Naive thymus-derived CD4-positive, alpha-beta T cell (primary cell): ENCODE data around the gene CAPG. TPM values are rescaled to one million over a fixed set of nuclear protein-coding genes. Genes with fewer than 3 reads are reported as not detected.
"Not testable (repeated sequence)": the region's sequence is repeated elsewhere in the genome, so short reads cannot be mapped to it uniquely, and the experiment has no call there.

Source experiments
- ATAC-seq: fragments of 150-1000 bp; cut with Tn5 transposase; 2 replicates; pipeline ENCODE4 v1.10.0; 2021; ENCODE audit warnings: mild to moderate bottlenecking, moderate library complexity
- CTCF ChIA-PET: fragments of 350-600 bp; sonication (Branson Sonifier 250); formaldehyde crosslinking; loops from one replicate; lab custom pipeline; 2021; ENCODE audit warnings: antibody characterized with exemption; lab: Charles Lee
- POLR2A ChIA-PET: fragments of 350-600 bp; sonication (Branson Sonifier 250); formaldehyde crosslinking; loops from one replicate; lab custom pipeline; 2021; ENCODE audit warnings: antibody characterized with exemption, inconsistent platforms; lab: Charles Lee
- DNase-seq, 9 donors: peaks; one replicate each; pipeline versions ENCODE4 v3.0.0 to v3.0.0-alpha.2; 2020 to 2022; ENCODE audit warnings: mixed read lengths in 1 of 9
- H3K27ac ChIP-seq: one replicate; pipeline ENCODE4 v1.7.0; 2013; ENCODE audit warnings: mild to moderate bottlenecking, low read depth, low read length, moderate library complexity
- H3K27me3 ChIP-seq, 2 donors: one replicate each; pipeline ENCODE4 v1.7.0; 2013; ENCODE audit warnings: low read length in 2 of 2, mild to moderate bottlenecking in 2 of 2, moderate library complexity in 2 of 2; ENCODE audit not compliant: control insufficient read depth in 2 of 2, insufficient read depth in 2 of 2
- H3K36me3 ChIP-seq, 3 experiments: 1 replicate in 2 of 3; 2 replicates in 1 of 3; pipeline ENCODE4 v1.7.0; 2013; ENCODE audit warnings: low read length in 3 of 3, mild to moderate bottlenecking in 3 of 3, moderate library complexity in 1 of 3; ENCODE audit not compliant: insufficient read depth in 3 of 3, control insufficient read depth in 2 of 3
- H3K4me1 ChIP-seq, 2 donors: one replicate each; pipeline ENCODE4 v1.7.0; 2013; ENCODE audit warnings: low read length in 2 of 2, mild to moderate bottlenecking in 2 of 2, moderate library complexity in 1 of 2; ENCODE audit not compliant: control insufficient read depth in 2 of 2, insufficient read depth in 2 of 2
- H3K4me3 ChIP-seq: 2 replicates; pipeline ENCODE4 v1.7.0; 2013; ENCODE audit warnings: mild to moderate bottlenecking, low read length
- H3K9me3 ChIP-seq, 3 experiments: 1 replicate in 2 of 3; 2 replicates in 1 of 3; pipeline ENCODE4 v1.7.0; 2013; ENCODE audit warnings: low read length in 3 of 3; ENCODE audit not compliant: control insufficient read depth in 2 of 3
- H3K27ac Mint-ChIP-seq, 9 donors: one replicate each; pipeline ENCODE4 v1.8.0; 2020 to 2022; ENCODE audit warnings: mixed read lengths in 9 of 9, mild to moderate bottlenecking in 8 of 9, moderate library complexity in 5 of 9, inconsistent platforms in 2 of 9
- H3K27me3 Mint-ChIP-seq, 5 donors: one replicate each; pipeline ENCODE4 v1.8.0; 2021 to 2022; ENCODE audit warnings: mixed read lengths in 5 of 5, mild to moderate bottlenecking in 1 of 5
- H3K36me3 Mint-ChIP-seq, 5 donors: one replicate each; pipeline ENCODE4 v1.8.0; 2020 to 2022; ENCODE audit warnings: mixed read lengths in 5 of 5, mild to moderate bottlenecking in 3 of 5, inconsistent platforms in 1 of 5
- H3K4me1 Mint-ChIP-seq, 7 donors: one replicate each; pipeline ENCODE4 v1.8.0; 2020 to 2022; ENCODE audit warnings: mixed read lengths in 7 of 7, mild to moderate bottlenecking in 3 of 7, inconsistent platforms in 1 of 7
- H3K4me3 Mint-ChIP-seq, 10 donors: one replicate each; pipeline ENCODE4 v1.8.0; 2020 to 2022; ENCODE audit warnings: mild to moderate bottlenecking in 10 of 10, mixed read lengths in 10 of 10, moderate library complexity in 6 of 10, inconsistent platforms in 2 of 10
- H3K9me3 Mint-ChIP-seq, 11 donors: one replicate each; pipeline ENCODE4 v1.8.0; 2020 to 2022; ENCODE audit warnings: mixed read lengths in 11 of 11, mild to moderate bottlenecking in 4 of 11, inconsistent platforms in 1 of 11, moderate library complexity in 1 of 11
- intact Hi-C, 2 donors: fragments of 100-400 bp; cut with micrococcal nuclease; formaldehyde crosslinking; loops; one replicate each; pipeline ENCODE4 v1.15.1; 2023
- polyA plus RNA-seq, 2 donors: library from polyadenylated mRNA; unstranded; fragments of 300-500 nt; fragmentation: Illumina TruSeq; gene quantifications; one replicate each; pipeline ENCODE4 v1.2.3, GENCODE V29; 2021
- total RNA-seq, 6 experiments: library from RNA in 5 of 6; stranded (reverse) in 5 of 6; gene quantifications; 1 replicate in 5 of 6; 2 replicates in 1 of 6; pipeline ENCODE4 v1.2.3 and lab custom pipeline; 2021 to 2026

CAPG gene
- total and polyA plus RNA-seq, 7 experiments from 2014 or later = 12.9 to 265 (median 34.3) TPM

- peak overlapping the region in 7 of 9 donors; percentile 62 to 87 (median 69) for H3K27ac Mint-ChIP-seq
- ChIA-PET POLR2A (interaction anchor here (2.7 kb wide), 1 partner anchor 100 kb away, joined by 27 read pairs; the partner anchor contains the start of gene MAT2A), CTCF (interaction anchor here (1.2 kb wide), 1 partner anchor 198 kb away, joined by 3 read pairs; no protein-coding TSS in a partner anchor)
- not testable (repeated sequence) for H3K9me3 ChIP-seq, H3K36me3 Mint-ChIP-seq, H3K9me3 Mint-ChIP-seq, ATAC-seq, H3K27me3 Mint-ChIP-seq, H3K4me3 ChIP-seq, DNase-seq, H3K36me3 ChIP-seq, H3K27ac ChIP-seq, H3K27me3 ChIP-seq
- intact Hi-C loops = loop anchor here in 1 of 2 donors (2.0 kb wide), 1 partner anchor 85 kb away; the partner anchor contains the start of genes ELMOD3 and RETSAT
- H3K4me1 ChIP-seq = peaks cover 12 to 25% of the 10 kb centered on the region in 2 donors
- H3K4me1 Mint-ChIP-seq = peaks cover 15 to 42% (median 34%) of the 10 kb centered on the region in 7 donors
- H3K4me3 Mint-ChIP-seq = peak overlapping the region in 6 of 10 donors; percentile 53 to 71 (median 62)
Observed at GRCh38 chr2:85439569-85439968, 29.4 kb upstream of the CAPG start.

GRCh38 chr2:85439025-85439472 lies 28.9 kb upstream of the CAPG start:
- DNase-seq = no peak
- Histone ChIP-seq H3K27ac (peak overlapping the region; percentile 82), H3K36me3 (no peaks in the 10 kb centered on the region), H3K4me3 (no peak overlapping the region), H3K4me1 (peaks cover 12 to 25% of the 10 kb centered on the region in 2 donors), H3K27me3 (no peaks in the 10 kb centered on the region), H3K9me3 (no peaks in the 10 kb centered on the region)
- Mint-ChIP-seq H3K27me3 (no peaks in the 10 kb centered on the region), H3K4me3 (peak overlapping the region in 6 of 10 donors; percentile 10 to 87 (median 39)), H3K9me3 (no peaks in the 10 kb centered on the region), H3K36me3 (no peaks in the 10 kb centered on the region), H3K27ac (peak overlapping the region in 7 of 9 donors; percentile 9 to 89 (median 48)), H3K4me1 (peaks cover 15 to 42% (median 34%) of the 10 kb centered on the region in 7 donors)
- intact Hi-C loops = loop anchor here in 1 of 2 donors (2.0 kb wide), 1 partner anchor 84 kb away; the partner anchor contains the start of genes ELMOD3 and RETSAT
- ChIA-PET CTCF (interaction anchor here (1.9 kb wide), 1 partner anchor 18 kb away, joined by 5 read pairs; no protein-coding TSS in a partner anchor), POLR2A (interaction anchor here (1.1 to 2.7 kb wide), 5 partner anchors 10 to 111 kb away, joined by 3 to 32 read pairs (median 18); partner anchors contain the start of genes MAT2A and SH2D6)
- ATAC-seq = no peak

GRCh38 chr2:85438201-85439024 lies 28.2 kb upstream of the CAPG start:
- ChIA-PET CTCF (interaction anchor here (0.8 to 1.9 kb wide), 2 partner anchors 17 to 110 kb away, joined by 3 to 5 read pairs; no protein-coding TSS in a partner anchor), POLR2A (interaction anchor here (0.6 to 2.7 kb wide), 12 partner anchors 8 to 123 kb away, joined by 3 to 32 read pairs (median 4); partner anchors contain the start of genes ELMOD3, GGCX, MAT2A and RETSAT)
- Histone ChIP-seq H3K27me3 (no peaks in the 10 kb centered on the region), H3K4me3 (peak overlapping the region; percentile 65), H3K4me1 (peaks cover 12 to 25% of the 10 kb centered on the region in 2 donors), H3K27ac (peak overlapping the region; percentile 82), H3K9me3 (no peaks in the 10 kb centered on the region), H3K36me3 (no peaks in the 10 kb centered on the region)
- peak overlapping the region; percentile 89 to 96 (median 94) for H3K27ac Mint-ChIP-seq
- ATAC-seq (peak; percentile 4), DNase-seq (no peak)
- H3K27me3 Mint-ChIP-seq = no peaks in the 10 kb centered on the region
- H3K4me1 Mint-ChIP-seq = peaks cover 15 to 42% (median 34%) of the 10 kb centered on the region in 7 donors
- no peaks in the 10 kb centered on the region for H3K36me3 Mint-ChIP-seq
- intact Hi-C loops = loop anchor here (1.0 to 2.0 kb wide), 4 partner anchors 18 to 100 kb away; partner anchors contain the start of genes ELMOD3 (in 2 of the 2) and RETSAT (in 2 of the 2)
- no peaks in the 10 kb centered on the region for H3K9me3 Mint-ChIP-seq
- H3K4me3 Mint-ChIP-seq = peak overlapping the region; percentile 86 to 95 (median 88)

GRCh38 chr2:85437488-85438200 lies 27.5 kb upstream of the CAPG start:
- Mint-ChIP-seq H3K27ac (peak overlapping the region; percentile 90 to 96 (median 94)), H3K4me3 (peak overlapping the region; percentile 86 to 95 (median 91)), H3K9me3 (no peaks in the 10 kb centered on the region), H3K4me1 (peaks cover 15 to 42% (median 34%) of the 10 kb centered on the region in 7 donors), H3K27me3 (no peaks in the 10 kb centered on the region), H3K36me3 (no peaks in the 10 kb centered on the region)
- POLR2A ChIA-PET = interaction anchor here (0.6 to 2.7 kb wide), 15 partner anchors 9 to 521 kb away, joined by 3 to 32 read pairs (median 3); partner anchors contain the start of genes ELMOD3, GGCX, MAT2A and RETSAT
- Histone ChIP-seq H3K36me3 (no peaks in the 10 kb centered on the region), H3K27me3 (no peaks in the 10 kb centered on the region), H3K4me1 (peaks cover 12 to 25% of the 10 kb centered on the region in 2 donors), H3K9me3 (no peaks in the 10 kb centered on the region), H3K4me3 (peak overlapping the region; percentile 65), H3K27ac (peak overlapping the region; percentile 82)
- intact Hi-C loops = loop anchor here (1.0 to 2.0 kb wide), 5 partner anchors 17 to 102 kb away; partner anchors contain the start of genes ELMOD3 (in 2 of the 2), RETSAT (in 2 of the 2) and MAT2A (in 1 of the 2)
- DNase-seq (peak; percentile 65 to 78 (median 75)), ATAC-seq (peak; percentile 87)
- CTCF ChIA-PET = interaction anchor here (0.8 to 1.9 kb wide), 2 partner anchors 16 to 111 kb away, joined by 3 to 5 read pairs; no protein-coding TSS in a partner anchor

GRCh38 chr2:85436836-85437487 lies 26.8 kb upstream of the CAPG start:
- H3K36me3 ChIP-seq = no peaks in the 10 kb centered on the region
- Mint-ChIP-seq H3K27ac (peak overlapping the region; percentile 89 to 95 (median 94)), H3K36me3 (no peaks in the 10 kb centered on the region), H3K4me1 (peaks cover 15 to 42% (median 34%) of the 10 kb centered on the region in 7 donors), H3K27me3 (no peaks in the 10 kb centered on the region), H3K4me3 (peak overlapping the region; percentile 85 to 95 (median 91)), H3K9me3 (no peaks in the 10 kb centered on the region)
- ATAC-seq = no peak
- H3K27me3 ChIP-seq = no peaks in the 10 kb centered on the region
- CTCF ChIA-PET = interaction anchor here (0.8 to 1.9 kb wide), 2 partner anchors 15 to 111 kb away, joined by 3 to 5 read pairs; no protein-coding TSS in a partner anchor
- intact Hi-C loops = loop anchor here in 1 of 2 donors (1.0 kb wide), 2 partner anchors 17 to 102 kb away; partner anchors contain the start of gene MAT2A
- peak overlapping the region; percentile 82 for H3K27ac ChIP-seq
- peaks cover 12 to 25% of the 10 kb centered on the region in 2 donors for H3K4me1 ChIP-seq
- POLR2A ChIA-PET = interaction anchor here (0.6 to 2.7 kb wide), 12 partner anchors 10 to 522 kb away, joined by 3 to 32 read pairs (median 4); partner anchors contain the start of genes ELMOD3, GGCX, MAT2A and RETSAT
- no peak for DNase-seq
- peak overlapping the region; percentile 65 for H3K4me3 ChIP-seq
- H3K9me3 ChIP-seq = no peaks in the 10 kb centered on the region
